Neural progenitor cell (in vitro differentiated cells): ENCODE results near the gene OR10A6. TPM values are rescaled to one million over a fixed set of nuclear protein-coding genes. Genes with fewer than 3 reads are reported as not detected.

ENCODE experiments used
- DNase-seq: peaks from one replicate; pipeline ENCODE4 v3.0.0-alpha.2; 2016; ENCODE audit warnings: low spot score
- H2AFZ ChIP-seq: fragments of 200-600 bp; sonication (generic); replicated peaks from 2 replicates; pipeline ENCODE4 v1.6.1; 2016; ENCODE audit warnings: antibody characterized with exemption
- H3F3A ChIP-seq: fragments of 200-600 bp; sonication (generic); 2 replicates; pipeline ENCODE4 v1.6.1; 2016; ENCODE audit warnings: antibody characterized with exemption, low read depth
- H3K27ac ChIP-seq: fragments of 200-600 bp; sonication (generic); 2 replicates; pipeline ENCODE4 v1.5.1; 2016; ENCODE audit warnings: mild to moderate bottlenecking
- H3K27me3 ChIP-seq: fragments of 200-600 bp; sonication (generic); 2 replicates; pipeline ENCODE4 v1.6.1; 2016; ENCODE audit warnings: mild to moderate bottlenecking, moderate library complexity
- H3K36me3 ChIP-seq: fragments of 200-600 bp; sonication (generic); 2 replicates; pipeline ENCODE4 v1.5.1; 2016
- H3K4me1 ChIP-seq: fragments of 200-600 bp; sonication (generic); 2 replicates; pipeline ENCODE4 v1.6.1; 2016; ENCODE audit warnings: mixed run types
- H3K4me2 ChIP-seq: fragments of 200-600 bp; sonication (generic); 2 replicates; pipeline ENCODE4 v1.6.1; 2016
- H3K4me3 ChIP-seq: fragments of 200-600 bp; sonication (generic); 2 replicates; pipeline ENCODE4 v1.5.1; 2016
- H3K79me2 ChIP-seq: fragments of 200-600 bp; sonication (generic); 2 replicates; pipeline ENCODE4 v1.6.1; 2016; ENCODE audit warnings: low read depth
- H3K9ac ChIP-seq: fragments of 200-600 bp; sonication (generic); 2 replicates; pipeline ENCODE4 v1.6.1; 2016
- H3K9me3 ChIP-seq: fragments of 200-600 bp; sonication (generic); 2 replicates; pipeline ENCODE4 v1.5.1; 2016; ENCODE audit warnings: low read depth
- H4K20me1 ChIP-seq: fragments of 200-600 bp; sonication (generic); 2 replicates; pipeline ENCODE4 v1.6.1; 2016; ENCODE audit warnings: low read depth
- H3K27ac Mint-ChIP-seq: 3 replicates; pipeline ENCODE4 v1.8.0; 2021; ENCODE audit warnings: mixed read lengths
- H3K27me3 Mint-ChIP-seq: 2 replicates; pipeline ENCODE4 v1.8.0; 2022; ENCODE audit warnings: low read depth, mild to moderate bottlenecking, inconsistent platforms, moderate library complexity, mixed read lengths; ENCODE audit not compliant: insufficient read depth
- H3K36me3 Mint-ChIP-seq: 3 replicates; pipeline ENCODE4 v1.8.0; 2021; ENCODE audit warnings: mixed read lengths
- H3K4me1 Mint-ChIP-seq: 3 replicates; pipeline ENCODE4 v1.8.0; 2021; ENCODE audit warnings: mixed read lengths
- H3K4me3 Mint-ChIP-seq: 3 replicates; pipeline ENCODE4 v1.8.0; 2021; ENCODE audit warnings: mild to moderate bottlenecking, moderate library complexity, mixed read lengths
- H3K9me3 Mint-ChIP-seq: 3 replicates; pipeline ENCODE4 v1.8.0; 2020; ENCODE audit warnings: mixed read lengths
- CTCF ChIP-seq: fragments of 200-600 bp; sonication (generic); IDR thresholded peaks from 2 replicates; pipeline ENCODE4 v1.5.1; 2017; ENCODE audit warnings: antibody characterized with exemption, mild to moderate bottlenecking
- EZH2 ChIP-seq: fragments of 200-600 bp; sonication (generic); IDR thresholded peaks from 2 replicates; pipeline ENCODE4 v1.6.1; 2017; ENCODE audit warnings: antibody characterized with exemption, mild to moderate bottlenecking, moderate library complexity
- EZH2phosphoT487 ChIP-seq: fragments of 200-600 bp; sonication (generic); IDR thresholded peaks from 2 replicates; pipeline ENCODE4 v1.6.1; 2017; ENCODE audit warnings: antibody characterized with exemption
- total RNA-seq: library from RNA; depleted of rRNA; stranded (reverse); fragments of >200 nt; gene quantifications from 2 replicates; pipeline ENCODE4 v1.2.3, GENCODE V29; 2015; ENCODE audit warnings: low replicate concordance

OR10A6 gene
- total RNA-seq, 1 donor from 2014 or later: not detected

- Histone ChIP-seq H2AFZ (no peak overlapping the region), H4K20me1 (no peaks in the 10 kb centered on the region), H3K36me3 (no peaks in the 10 kb centered on the region), H3F3A (peaks cover 18% of the 10 kb centered on the region), H3K4me2 (no peak overlapping the region), H3K9me3 (no peaks in the 10 kb centered on the region), H3K9ac (no peak overlapping the region), H3K4me3 (no peak overlapping the region), H3K4me1 (peaks cover 27% of the 10 kb centered on the region), H3K27me3 (no peaks in the 10 kb centered on the region), H3K27ac (no peak overlapping the region), H3K79me2 (no peaks in the 10 kb centered on the region)
- H3K4me3 Mint-ChIP-seq: no peak overlapping the region
- peaks cover 36% of the 10 kb centered on the region for H3K4me1 Mint-ChIP-seq
- no peak for DNase-seq
- H3K9me3 Mint-ChIP-seq: peaks cover 6% of the 10 kb centered on the region
- TF ChIP-seq CTCF: no peak
- TF ChIP-seq EZH2: no peak
- no peak for TF ChIP-seq EZH2phosphoT487
- H3K27me3 Mint-ChIP-seq: peaks cover 2% of the 10 kb centered on the region
- peaks cover 2% of the 10 kb centered on the region for H3K36me3 Mint-ChIP-seq
- no peak overlapping the region for H3K27ac Mint-ChIP-seq
Observed at GRCh38 chr11:7901319-7901854, 29.7 kb downstream of the OR10A6 start.

GRCh38 chr11:7900686-7901085 lies 30.4 kb downstream of the OR10A6 start:
- H3K36me3 ChIP-seq: no peaks in the 10 kb centered on the region
- no peaks in the 10 kb centered on the region for H3K27me3 ChIP-seq
- Mint-ChIP-seq H3K9me3 (peaks cover 6% of the 10 kb centered on the region), H3K36me3 (peaks cover 2% of the 10 kb centered on the region), H3K27ac (no peak overlapping the region), H3K4me1 (peaks cover 29% of the 10 kb centered on the region), H3K27me3 (peaks cover 2% of the 10 kb centered on the region), H3K4me3 (no peak overlapping the region)
- peaks cover 16% of the 10 kb centered on the region for H3F3A ChIP-seq
- H3K9ac ChIP-seq: no peak overlapping the region
- H3K9me3 ChIP-seq: no peaks in the 10 kb centered on the region
- H3K4me3 ChIP-seq: no peak overlapping the region
- no peak overlapping the region for H3K4me2 ChIP-seq
- DNase-seq: no peak
- no peak overlapping the region for H3K27ac ChIP-seq
- H3K4me1 ChIP-seq: peaks cover 20% of the 10 kb centered on the region
- H3K79me2 ChIP-seq: no peaks in the 10 kb centered on the region
- TF ChIP-seq EZH2 (no peak), EZH2phosphoT487 (no peak), CTCF (no peak)
- H2AFZ ChIP-seq: no peak overlapping the region
- H4K20me1 ChIP-seq: no peaks in the 10 kb centered on the region

DNA sequence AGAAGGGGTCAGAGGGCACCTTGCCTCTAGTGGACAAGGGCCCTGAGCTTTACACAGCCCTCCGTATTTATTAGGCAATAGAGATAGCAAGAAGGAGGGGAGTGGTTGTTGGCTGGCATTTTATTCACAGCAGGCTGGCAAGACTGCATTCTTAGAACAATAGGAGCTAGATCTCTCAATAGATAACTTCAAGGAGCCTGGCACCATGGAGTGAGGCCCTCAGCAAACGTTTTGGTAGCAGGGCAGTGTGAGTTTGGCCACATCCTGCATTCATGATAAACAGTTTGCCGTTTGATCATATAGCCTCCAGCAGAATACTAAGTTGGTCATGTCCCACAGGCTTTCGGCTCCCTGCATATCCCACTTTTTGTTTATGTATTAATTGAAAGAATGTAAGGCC lies 31.6 kb downstream of the OR10A6 start:
- Histone ChIP-seq H2AFZ (no peak overlapping the region), H3K4me3 (no peak overlapping the region), H3K27ac (no peak overlapping the region), H3K9ac (no peak overlapping the region), H4K20me1 (no peaks in the 10 kb centered on the region), H3F3A (peaks cover 4% of the 10 kb centered on the region), H3K27me3 (no peaks in the 10 kb centered on the region), H3K4me1 (peaks cover 9% of the 10 kb centered on the region), H3K9me3 (no peaks in the 10 kb centered on the region), H3K4me2 (no peak overlapping the region), H3K79me2 (no peaks in the 10 kb centered on the region), H3K36me3 (no peaks in the 10 kb centered on the region)
- no peak overlapping the region for H3K4me3 Mint-ChIP-seq
- no peak for DNase-seq
- H3K27me3 Mint-ChIP-seq: peaks cover 2% of the 10 kb centered on the region
- peaks cover 6% of the 10 kb centered on the region for H3K9me3 Mint-ChIP-seq
- H3K4me1 Mint-ChIP-seq: peaks cover 17% of the 10 kb centered on the region
- TF ChIP-seq EZH2phosphoT487 (no peak), EZH2 (no peak), CTCF (no peak)
- H3K27ac Mint-ChIP-seq: peak overlapping the region; percentile 58
- peaks cover 2% of the 10 kb centered on the region for H3K36me3 Mint-ChIP-seq
